IMR-90 (cell line): ENCODE measurements around the gene GPR141. TPM values are rescaled to one million over a fixed set of nuclear protein-coding genes. Genes with fewer than 3 reads are reported as not detected.

Experiments
- ATAC-seq: fragments of 200-7000 bp; cut with Tn5 transposase; 2 replicates; pipeline ENCODE4 v1.9.1; 2020; ENCODE audit warnings: low read depth, mild to moderate bottlenecking, moderate library complexity
- BruUV-seq: library from RNA; stranded (reverse); fragments of 400-500 nt; replicated peaks from 2 replicates; lab custom pipeline; 2021; lab: Mats Ljungman, UMichigan
- CTCF ChIA-PET: fragments of 300-600 bp; formaldehyde crosslinking; extraction: SDS; loops from one replicate; lab custom pipeline; 2021; ENCODE audit warnings: antibody characterized with exemption; lab: Yijun Ruan, JAX
- POLR2A ChIA-PET: fragments of 300-600 bp; sonication (Branson Sonifier 250); formaldehyde crosslinking; loops from one replicate; lab custom pipeline; 2022; ENCODE audit warnings: antibody characterized with exemption; ENCODE audit not compliant: unreplicated experiment; lab: Charles Lee
- DNase-seq: peaks from one replicate; pipeline ENCODE4 v3.0.0; 2013
- H2AFZ ChIP-seq: replicated peaks from 2 replicates; pipeline ENCODE3; 2013; ENCODE audit warnings: low read length, mild to moderate bottlenecking; ENCODE audit not compliant: poor library complexity
- H2AK5ac ChIP-seq: 2 replicates; pipeline ENCODE4 v1.6.1; 2013; ENCODE audit warnings: low read depth, low read length, inconsistent platforms
- H2AK9ac ChIP-seq: replicated peaks from 2 replicates; pipeline ENCODE3; 2013; ENCODE audit warnings: mild to moderate bottlenecking, low read depth, low read length, moderate library complexity; ENCODE audit not compliant: poor library complexity
- H2BK120ac ChIP-seq: 2 replicates; pipeline ENCODE4 v1.6.1; 2013; ENCODE audit warnings: low read depth, low read length, inconsistent platforms
- H2BK15ac ChIP-seq: 3 replicates; pipeline ENCODE4 v1.6.1; 2013; ENCODE audit warnings: low read depth, low read length, inconsistent platforms
- H2BK20ac ChIP-seq: 2 replicates; pipeline ENCODE4 v1.6.1; 2013; ENCODE audit warnings: low read depth, mild to moderate bottlenecking, inconsistent platforms, low read length, moderate library complexity
- H2BK5ac ChIP-seq: 2 replicates; pipeline ENCODE4 v1.6.1; 2013; ENCODE audit warnings: mild to moderate bottlenecking, low read depth, low read length, inconsistent platforms; ENCODE audit not compliant: poor library complexity, severe bottlenecking
- H3K14ac ChIP-seq: replicated peaks from 2 replicates; pipeline ENCODE4 v1.6.1; 2013; ENCODE audit warnings: low read depth, low read length, inconsistent platforms
- H3K18ac ChIP-seq: 2 replicates; pipeline ENCODE4 v1.6.1; 2013; ENCODE audit warnings: low read depth, low read length, control low read depth
- H3K23ac ChIP-seq: 2 replicates; pipeline ENCODE4 v1.6.1; 2013; ENCODE audit warnings: low read depth, low read length, inconsistent platforms
- H3K27ac ChIP-seq: 2 replicates; pipeline ENCODE4 v1.5.1; 2013; ENCODE audit warnings: mild to moderate bottlenecking, control low read depth, low read length; ENCODE audit not compliant: insufficient read depth
- H3K27me3 ChIP-seq: 2 replicates; pipeline ENCODE4 v1.6.1; 2013; ENCODE audit warnings: low read length; ENCODE audit not compliant: control insufficient read depth, insufficient read depth
- H3K36me3 ChIP-seq: 2 replicates; pipeline ENCODE4 v1.6.1; 2013; ENCODE audit warnings: low read length, mixed read lengths; ENCODE audit not compliant: control insufficient read depth, insufficient read depth
- H3K4ac ChIP-seq: 2 replicates; pipeline ENCODE4 v1.6.1; 2013; ENCODE audit warnings: low read depth, low read length, inconsistent platforms
- H3K4me1 ChIP-seq: 2 replicates; pipeline ENCODE4 v1.6.1; 2013; ENCODE audit warnings: low read length, mixed read lengths; ENCODE audit not compliant: control insufficient read depth, insufficient read depth
- H3K4me2 ChIP-seq: 2 replicates; pipeline ENCODE4 v1.6.1; 2013; ENCODE audit warnings: low read depth, mild to moderate bottlenecking, control low read depth, low read length, moderate library complexity
- H3K4me3 ChIP-seq: 2 replicates; pipeline ENCODE4 v1.5.1; 2013; ENCODE audit warnings: low read depth, mild to moderate bottlenecking, control low read depth, low read length, moderate library complexity; ENCODE audit not compliant: insufficient read depth
- H3K56ac ChIP-seq: 2 replicates; pipeline ENCODE4 v1.6.1; 2013; ENCODE audit warnings: low read length, inconsistent platforms; ENCODE audit not compliant: insufficient read depth; ENCODE audit errors: extremely low read depth
- H3K79me1 ChIP-seq, 2 experiments: 2 replicates each; pipeline ENCODE4 v1.6.1; 2013; ENCODE audit warnings: low read length in 2 of 2, inconsistent platforms in 1 of 2, low read depth in 1 of 2
- H3K9ac ChIP-seq: 2 replicates; pipeline ENCODE4 v1.6.1; 2013; ENCODE audit warnings: low read depth, low read length, control low read depth
- H3K9me1 ChIP-seq: 2 replicates; pipeline ENCODE4 v1.6.1; 2013; ENCODE audit warnings: low read length, inconsistent platforms; ENCODE audit not compliant: insufficient read depth
- H3K9me3 ChIP-seq: 2 replicates; pipeline ENCODE4 v1.6.1; 2013; ENCODE audit warnings: low read length; ENCODE audit not compliant: control insufficient read depth, insufficient read depth
- H4K20me1 ChIP-seq: 2 replicates; pipeline ENCODE4 v1.6.1; 2013; ENCODE audit warnings: low read length, inconsistent platforms; ENCODE audit not compliant: insufficient read depth
- H4K5ac ChIP-seq: 2 replicates; pipeline ENCODE4 v1.6.1; 2013; ENCODE audit warnings: mild to moderate bottlenecking, low read depth, low read length, control low read depth
- H4K8ac ChIP-seq, 2 experiments: 2 replicates each; pipeline ENCODE4 v1.6.1; 2013; ENCODE audit warnings: low read depth in 2 of 2, low read length in 2 of 2, control low read depth in 1 of 2, inconsistent platforms in 1 of 2
- H4K91ac ChIP-seq: 2 replicates; pipeline ENCODE4 v1.6.1; 2013; ENCODE audit warnings: low read depth, low read length, inconsistent platforms; ENCODE audit not compliant: insufficient read depth
- BHLHE40 ChIP-seq: fragments of 150-350 bp; IDR thresholded peaks from 2 replicates; pipeline ENCODE4 v1.6.1; 2016; ENCODE audit warnings: mild to moderate bottlenecking, low read depth, low read length
- CEBPB ChIP-seq: IDR thresholded peaks from 2 replicates; pipeline ENCODE4 v1.6.1; 2012; ENCODE audit warnings: low read depth, low read length, improper control_type of control experiment
- CHD1 ChIP-seq: IDR thresholded peaks from 2 replicates; pipeline ENCODE4 v1.6.1; 2012; ENCODE audit warnings: low read depth, low read length, improper control_type of control experiment
- FOS ChIP-seq: fragments of 150-350 bp; IDR thresholded peaks from 2 replicates; pipeline ENCODE4 v1.6.1; 2016; ENCODE audit warnings: low read depth, low read length
- MAFK ChIP-seq: IDR thresholded peaks from 2 replicates; pipeline ENCODE4 v1.6.1; 2012; ENCODE audit warnings: low read depth, low read length, improper control_type of control experiment
- MAZ ChIP-seq: IDR thresholded peaks from 2 replicates; pipeline ENCODE4 v1.6.1; 2012; ENCODE audit warnings: low read depth, mild to moderate bottlenecking, low read length, improper control_type of control experiment, moderate library complexity, borderline replicate concordance
- MXI1 ChIP-seq: IDR thresholded peaks from 2 replicates; pipeline ENCODE4 v1.6.1; 2012; ENCODE audit warnings: low read depth, mild to moderate bottlenecking, low read length, moderate library complexity, borderline replicate concordance
- NFE2L2 ChIP-seq: fragments of 150-350 bp; IDR thresholded peaks from 2 replicates; pipeline ENCODE4 v1.6.1; 2016; ENCODE audit warnings: low read depth, mild to moderate bottlenecking, low read length
- POLR2A ChIP-seq: IDR thresholded peaks from 2 replicates; pipeline ENCODE4 v1.6.1; 2012; ENCODE audit warnings: mild to moderate bottlenecking, low read depth, low read length
- RAD21 ChIP-seq: IDR thresholded peaks from 2 replicates; pipeline ENCODE4 v1.6.1; 2012; ENCODE audit warnings: low read length, improper control_type of control experiment
- RCOR1 ChIP-seq: IDR thresholded peaks from 2 replicates; pipeline ENCODE4 v1.6.1; 2012; ENCODE audit warnings: mild to moderate bottlenecking, low read length, improper control_type of control experiment; ENCODE audit not compliant: insufficient replicate concordance
- RFX5 ChIP-seq: IDR thresholded peaks from 2 replicates; pipeline ENCODE4 v1.8.0; 2012; ENCODE audit warnings: low read depth, mild to moderate bottlenecking, low read length, moderate library complexity
- SMC3 ChIP-seq: fragments of 150-350 bp; IDR thresholded peaks from 2 replicates; pipeline ENCODE4 v1.6.1; 2016; ENCODE audit warnings: low read depth, mild to moderate bottlenecking, antibody characterized with exemption, low read length, moderate library complexity
- USF2 ChIP-seq: fragments of 150-350 bp; IDR thresholded peaks from 2 replicates; pipeline ENCODE4 v1.6.1; 2017; ENCODE audit warnings: mild to moderate bottlenecking, antibody characterized with exemption, low read length, low read depth
- WGBS, 2 experiments: methylation state at CpG; one replicate each; pipeline versions ENCODE4 v1.1.5 to v1.1.7; 2013; ENCODE audit warnings: missing lambda C conversion rate in 2 of 2; ENCODE audit not compliant: insufficient read length in 1 of 2; ENCODE audit errors: extremely low coverage in 2 of 2; 5-methylcytosine and 5-hydroxymethylcytosine counted together
- dilution Hi-C: fragments of 300-500 bp; cut with HindIII; formaldehyde crosslinking; loops from one replicate; pipeline ENCODE4 v1.14.3; 2018; ENCODE audit warnings: low sequenced_read_pairs; ENCODE audit not compliant: unreplicated experiment
- in situ Hi-C: fragments of 300-500 bp; cut with MboI; formaldehyde crosslinking; loops from 3 replicates; pipeline ENCODE4 v1.14.3; 2019; ENCODE audit warnings: low sequenced_read_pairs, inconsistent platforms, mixed read lengths
- intact Hi-C: fragments of 100-400 bp; cut with micrococcal nuclease; formaldehyde crosslinking; loops from 2 replicates; pipeline ENCODE4 v1.10.0; 2022
- polyA plus RNA-seq, 3 experiments: library from polyadenylated mRNA; depleted of rRNA; stranded (reverse); fragments of >200 nt; gene quantifications; 2 replicates each; pipeline ENCODE4 v1.2.3, GENCODE V29; 2012; ENCODE audit warnings: low replicate concordance in 1 of 3
- total RNA-seq: library from RNA; depleted of rRNA; stranded (reverse); fragments of >200 nt; gene quantifications from 2 replicates; pipeline ENCODE4 v1.2.3, GENCODE V29; 2012
- TF ChIP-seq, protein P1 (sequence below): fragments of 150-350 bp; IDR thresholded peaks from 2 replicates; pipeline ENCODE4 v1.6.1; 2016; ENCODE audit warnings: low read depth, mild to moderate bottlenecking, low read length, moderate library complexity, borderline replicate concordance
- TF ChIP-seq, protein P2 (sequence below): conservative IDR thresholded peaks from 2 replicates; pipeline ENCODE4 v1.5.1; 2012; ENCODE audit warnings: mild to moderate bottlenecking, low read depth, low read length, improper control_type of control experiment

The GPR141 gene
- total and polyA plus RNA-seq, 2 of the 4 experiments (the other 2 are of a cell fraction): not detected

- Histone ChIP-seq H3K23ac (no peak overlapping the region), H2BK120ac (no peak overlapping the region), H2BK20ac (no peak overlapping the region), H2AK9ac (no peak overlapping the region), H3K4ac (no peak overlapping the region), H4K5ac (no peak overlapping the region), H3K79me1 (no peaks in the 10 kb centered on the region), H3K27ac (no peak overlapping the region), H3K4me3 (no peak overlapping the region), H3K36me3 (no peaks in the 10 kb centered on the region), H4K91ac (no peak overlapping the region), H3K9me3 (peaks cover 4% of the 10 kb centered on the region), H2AFZ (no peak overlapping the region), H4K8ac (no peak overlapping the region), H3K4me1 (no peaks in the 10 kb centered on the region), H3K9ac (no peak overlapping the region), H3K14ac (no peak overlapping the region), H3K56ac (no peak overlapping the region), H2AK5ac (no peak overlapping the region), H3K27me3 (no peaks in the 10 kb centered on the region), H4K20me1 (no peaks in the 10 kb centered on the region), H2BK5ac (no peak overlapping the region), H2BK15ac (no peak overlapping the region), H3K9me1 (no peaks in the 10 kb centered on the region), H3K18ac (no peak overlapping the region), H3K4me2 (no peak overlapping the region)
- TF ChIP-seq CEBPB (no peak), MXI1 (no peak), BHLHE40 (no peak), USF2 (no peak), NFE2L2 (no peak), RCOR1 (no peak), RFX5 (no peak), POLR2A (no peak), MAFK (no peak), RAD21 (no peak), FOS (no peak), MAZ (no peak), CHD1 (no peak), SMC3 (no peak)
- TF ChIP-seq, protein P1, sequence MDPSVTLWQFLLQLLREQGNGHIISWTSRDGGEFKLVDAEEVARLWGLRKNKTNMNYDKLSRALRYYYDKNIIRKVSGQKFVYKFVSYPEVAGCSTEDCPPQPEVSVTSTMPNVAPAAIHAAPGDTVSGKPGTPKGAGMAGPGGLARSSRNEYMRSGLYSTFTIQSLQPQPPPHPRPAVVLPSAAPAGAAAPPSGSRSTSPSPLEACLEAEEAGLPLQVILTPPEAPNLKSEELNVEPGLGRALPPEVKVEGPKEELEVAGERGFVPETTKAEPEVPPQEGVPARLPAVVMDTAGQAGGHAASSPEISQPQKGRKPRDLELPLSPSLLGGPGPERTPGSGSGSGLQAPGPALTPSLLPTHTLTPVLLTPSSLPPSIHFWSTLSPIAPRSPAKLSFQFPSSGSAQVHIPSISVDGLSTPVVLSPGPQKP: no peak
- TF ChIP-seq, protein P2, sequence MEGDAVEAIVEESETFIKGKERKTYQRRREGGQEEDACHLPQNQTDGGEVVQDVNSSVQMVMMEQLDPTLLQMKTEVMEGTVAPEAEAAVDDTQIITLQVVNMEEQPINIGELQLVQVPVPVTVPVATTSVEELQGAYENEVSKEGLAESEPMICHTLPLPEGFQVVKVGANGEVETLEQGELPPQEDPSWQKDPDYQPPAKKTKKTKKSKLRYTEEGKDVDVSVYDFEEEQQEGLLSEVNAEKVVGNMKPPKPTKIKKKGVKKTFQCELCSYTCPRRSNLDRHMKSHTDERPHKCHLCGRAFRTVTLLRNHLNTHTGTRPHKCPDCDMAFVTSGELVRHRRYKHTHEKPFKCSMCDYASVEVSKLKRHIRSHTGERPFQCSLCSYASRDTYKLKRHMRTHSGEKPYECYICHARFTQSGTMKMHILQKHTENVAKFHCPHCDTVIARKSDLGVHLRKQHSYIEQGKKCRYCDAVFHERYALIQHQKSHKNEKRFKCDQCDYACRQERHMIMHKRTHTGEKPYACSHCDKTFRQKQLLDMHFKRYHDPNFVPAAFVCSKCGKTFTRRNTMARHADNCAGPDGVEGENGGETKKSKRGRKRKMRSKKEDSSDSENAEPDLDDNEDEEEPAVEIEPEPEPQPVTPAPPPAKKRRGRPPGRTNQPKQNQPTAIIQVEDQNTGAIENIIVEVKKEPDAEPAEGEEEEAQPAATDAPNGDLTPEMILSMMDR: no peak
- WGBS, 2 experiments: 10 to 100% methylated on average over 1 to 2 of the region's 3 CpGs
- ChIA-PET CTCF (no interaction called here), POLR2A (no interaction called here)
- no TSS peak for BruUV-seq
- ATAC-seq: no peak
- dilution Hi-C loops (no loop called here), in situ Hi-C loops (no loop called here), intact Hi-C loops (no loop called here)
- no peak for DNase-seq
Measured at GRCh38 chr7:37671876-37672275, 11.7 kb upstream of the GPR141 start.
